Globus pallidus (tissue), 1 donor: ENCODE results near the gene MIPOL1.
"Not testable (repeated sequence)": the region's sequence is repeated elsewhere in the genome, so short reads cannot be mapped to it uniquely, and the experiment has no call there.

ENCODE experiments used
- DNase-seq: peaks from one replicate; pipeline ENCODE4 v3.0.0-alpha.2; 2015; ENCODE audit warnings: low spot score

MIPOL1 gene

DNA sequence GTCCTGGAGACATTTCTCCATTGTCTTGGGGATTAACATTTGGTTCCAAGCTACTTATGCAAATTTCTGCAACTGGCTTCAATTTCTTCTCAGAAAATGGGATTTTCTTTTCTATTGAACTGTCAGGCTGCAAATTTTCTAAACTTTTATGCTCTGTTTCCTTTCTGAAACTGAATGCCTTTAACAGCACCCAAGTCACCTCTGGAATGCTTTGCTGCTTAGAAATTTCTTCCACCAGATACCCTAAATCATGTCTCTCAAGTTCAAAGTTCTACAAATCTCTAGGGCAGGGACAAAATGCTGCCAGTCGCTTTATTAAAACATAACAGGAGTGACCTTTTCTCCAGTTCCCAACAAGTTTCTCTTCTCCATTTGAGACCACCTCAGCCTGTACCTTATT, 264.7 kb downstream of the MIPOL1 start:
- DNase-seq = not testable (repeated sequence)

DNA sequence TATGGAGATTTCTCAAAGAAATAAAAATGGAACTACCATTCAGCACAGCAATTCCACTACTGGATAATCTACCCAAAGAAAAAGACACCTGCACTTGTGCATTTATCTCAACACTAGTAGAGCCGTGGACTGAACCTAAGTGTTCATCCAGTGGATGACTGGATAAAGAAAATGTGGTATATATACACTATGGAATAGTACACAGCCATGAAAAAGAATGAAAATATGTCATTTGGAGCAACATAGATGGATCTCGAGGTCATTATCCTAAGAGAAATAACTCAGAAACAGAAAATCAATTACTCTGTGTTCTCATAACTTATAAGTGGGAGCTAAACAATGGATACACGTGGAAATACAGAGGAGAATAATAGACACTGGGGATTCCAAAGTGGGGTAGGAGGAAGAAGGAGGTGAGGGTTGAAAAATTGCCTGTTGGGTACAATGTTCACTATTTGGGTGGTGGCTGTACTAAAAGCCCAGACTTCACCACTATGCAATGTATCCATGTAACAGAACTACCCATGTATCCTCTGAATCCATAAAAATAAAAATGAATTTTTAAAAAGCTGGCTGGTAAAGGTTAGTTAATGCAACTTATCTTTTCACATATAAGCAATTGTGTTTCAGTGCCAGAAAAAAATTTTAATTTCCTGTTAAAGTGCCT, 266.6 kb downstream of the MIPOL1 start:
- DNase-seq = no peak

DNA sequence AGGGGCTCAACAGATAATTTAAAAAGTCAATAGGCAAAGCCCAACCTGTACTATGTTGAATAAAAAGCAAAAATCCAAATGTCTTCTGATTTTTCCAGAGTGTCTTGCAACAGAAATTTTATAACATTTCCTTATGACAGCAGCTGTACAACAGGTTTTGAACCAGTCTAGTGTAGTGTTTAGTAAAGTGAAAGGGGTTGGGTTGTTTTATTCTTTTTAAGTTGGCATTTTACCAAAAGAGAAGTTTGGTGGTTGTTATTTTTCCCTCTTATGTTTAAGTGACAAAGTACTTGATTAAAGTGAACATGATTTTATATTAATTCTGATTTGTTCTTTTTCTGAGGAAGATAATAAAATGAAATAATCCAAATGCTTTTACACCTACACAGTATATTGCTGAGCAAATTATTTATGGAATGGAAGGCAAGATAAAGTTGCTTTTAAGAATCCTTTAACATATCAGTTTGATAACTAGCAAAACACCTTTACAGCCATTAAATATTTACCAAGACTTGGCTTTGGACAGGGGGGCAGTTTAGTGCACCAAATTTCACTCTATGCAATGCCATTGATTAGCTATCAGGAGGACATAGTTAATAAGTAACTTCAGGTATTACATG, 268.4 kb downstream of the MIPOL1 start:
- no peak for DNase-seq

DNA sequence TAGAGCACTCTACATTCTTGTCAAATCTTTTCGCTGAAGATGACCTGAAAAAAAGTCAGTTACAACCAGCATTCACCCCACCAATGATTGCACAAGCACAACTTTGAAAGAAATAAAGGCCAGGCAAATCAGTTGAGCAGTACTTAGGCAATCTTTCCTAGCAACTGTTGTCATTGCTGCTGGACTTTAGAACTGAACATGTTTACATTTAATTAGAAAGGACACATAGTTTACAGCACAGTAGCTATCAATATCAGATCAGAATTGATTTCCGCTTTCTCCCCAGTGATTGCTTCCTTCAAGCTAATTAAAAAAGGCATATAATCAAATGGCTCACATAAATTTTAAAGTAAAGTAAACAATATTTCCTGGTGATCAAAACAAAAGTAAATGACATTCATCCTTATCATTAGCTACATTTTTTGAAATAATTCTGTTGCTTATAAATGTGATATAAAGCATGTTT, 268.9 kb downstream of the MIPOL1 start:
- no peak for DNase-seq

DNA sequence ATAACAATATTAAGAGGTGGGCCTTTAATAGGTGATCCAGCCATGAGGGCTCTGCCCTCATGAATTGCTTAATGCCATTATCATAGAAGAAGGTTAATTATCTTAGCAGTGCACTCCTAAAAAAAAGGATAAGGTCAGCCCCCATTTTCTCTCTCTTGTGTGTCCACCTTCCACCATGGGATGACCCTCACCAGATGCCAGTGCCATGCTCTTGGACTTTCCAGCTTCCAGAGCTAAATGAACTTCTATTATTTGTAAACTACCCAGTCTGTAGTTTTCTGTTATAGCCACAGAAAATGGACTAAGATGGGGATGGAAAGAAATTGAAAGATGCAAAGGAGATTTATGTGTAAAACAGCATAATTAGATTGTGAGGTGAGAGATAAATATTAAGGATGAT, 271.9 kb downstream of the MIPOL1 start:
- DNase-seq = no peak

DNA sequence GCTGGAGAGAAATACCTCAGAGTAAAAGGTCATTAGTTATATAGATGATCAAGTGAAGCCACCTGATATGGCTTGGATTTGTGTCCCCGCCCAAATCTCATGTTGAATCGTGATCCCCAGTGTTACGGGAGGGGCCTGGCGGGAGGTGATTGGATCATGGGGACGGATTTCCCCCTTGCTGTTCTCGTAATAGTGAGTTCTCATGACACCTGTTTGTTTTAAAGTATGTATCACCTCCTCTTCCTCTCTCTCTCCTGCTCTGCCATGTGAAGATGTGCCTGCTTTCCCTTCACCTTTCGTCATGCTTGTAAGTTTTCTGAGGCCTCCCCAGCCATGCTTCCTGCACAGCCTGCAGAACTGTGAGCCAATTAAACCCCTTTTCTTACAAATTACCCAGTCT, 272.5 kb downstream of the MIPOL1 start:
- no peak for DNase-seq

DNA sequence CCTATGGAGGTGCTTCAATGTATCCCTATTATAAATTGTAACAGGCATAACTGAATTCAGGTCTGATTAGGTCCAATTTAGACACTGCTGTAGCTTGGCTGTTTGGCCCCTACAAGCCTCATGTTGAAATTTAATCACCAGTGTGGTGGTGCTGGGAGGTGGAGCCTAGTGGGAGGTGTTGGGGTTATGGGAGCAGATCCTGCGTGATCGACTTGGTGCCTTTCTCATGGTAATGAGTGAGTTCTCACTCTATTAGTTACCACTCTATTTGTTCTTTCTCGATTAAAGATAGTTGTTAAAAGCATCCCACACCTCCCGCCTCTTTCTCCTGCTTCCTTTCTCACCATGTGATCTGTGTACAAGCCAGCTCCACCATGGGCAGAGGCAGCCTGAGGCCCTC, 275.2 kb downstream of the MIPOL1 start:
- no peak for DNase-seq

DNA sequence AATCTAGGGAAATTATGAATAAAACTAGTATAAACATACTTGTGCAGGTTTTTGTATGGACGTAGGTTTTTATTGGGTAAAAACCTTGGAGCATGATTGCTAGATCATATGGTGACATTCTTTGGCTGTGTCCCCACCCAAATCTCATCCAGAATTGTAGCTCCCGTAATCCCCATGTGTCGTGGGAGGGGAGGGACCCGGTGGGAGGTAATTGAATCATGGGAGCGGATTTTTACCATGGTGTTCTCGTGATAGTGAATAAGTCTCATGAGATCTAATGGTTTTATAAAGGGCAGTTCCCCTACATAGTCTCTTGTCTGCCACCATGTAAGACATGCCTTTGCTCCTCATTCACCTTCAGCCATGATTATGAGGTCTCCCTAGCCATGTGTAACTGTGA, 276.5 kb downstream of the MIPOL1 start:
- DNase-seq = no peak

DNA sequence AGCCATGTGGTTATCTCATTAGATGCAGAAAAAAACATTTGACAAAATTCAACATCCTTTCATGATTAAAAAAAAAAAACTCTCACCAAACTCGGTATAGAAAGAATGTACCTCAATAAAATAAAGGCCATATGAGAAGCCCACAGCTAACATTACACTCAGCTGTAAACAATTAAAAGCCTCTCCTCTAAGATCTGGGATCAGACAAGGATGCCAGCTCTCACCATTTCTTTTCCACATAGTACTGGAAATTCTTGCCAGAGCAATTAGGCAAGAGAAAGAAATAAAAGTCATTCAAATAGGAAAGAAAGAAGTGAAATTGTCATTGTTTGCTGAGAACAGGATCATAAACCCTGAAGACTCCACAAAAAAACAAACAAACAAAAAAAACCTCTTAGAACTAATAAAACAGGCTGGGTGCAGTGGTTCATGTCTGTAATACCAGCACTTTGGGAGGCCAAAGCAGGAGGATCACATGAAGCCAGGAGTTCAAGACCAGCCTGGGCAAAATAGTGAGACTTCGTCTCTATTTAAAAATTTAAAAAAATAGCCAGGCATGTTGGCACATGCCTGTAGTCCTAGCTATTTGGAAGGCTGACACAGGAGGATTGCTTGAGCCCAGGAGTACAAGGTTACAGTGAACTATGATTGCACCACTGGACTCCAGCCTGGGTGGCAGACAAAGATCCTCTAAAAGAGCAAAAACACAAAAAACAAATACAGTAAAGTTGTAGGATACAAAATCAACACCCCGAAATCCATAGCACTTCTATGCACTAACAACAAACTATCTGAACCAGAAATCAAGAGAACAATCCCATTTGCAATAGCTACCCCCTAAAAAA, 282.9 kb downstream of the MIPOL1 start:
- no peak for DNase-seq

DNA sequence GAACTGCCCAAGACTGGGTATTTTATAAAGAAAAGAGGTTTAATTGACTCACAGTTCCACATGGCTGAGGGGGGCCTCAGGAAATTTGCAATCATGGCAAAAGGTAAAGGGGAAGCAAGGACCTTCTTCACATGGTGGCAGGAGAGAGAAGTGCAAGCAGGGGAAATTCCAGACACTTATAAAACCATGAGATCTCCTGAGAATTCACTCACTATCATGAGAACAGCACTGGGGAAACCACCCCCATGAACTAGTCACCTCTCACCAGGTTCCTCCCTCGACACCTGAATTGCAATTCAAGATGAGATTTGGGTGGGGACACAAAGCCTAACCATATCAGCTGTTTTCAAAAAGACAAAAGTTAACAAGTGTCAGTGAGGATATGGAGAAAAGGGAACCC, 284.7 kb downstream of the MIPOL1 start:
- DNase-seq = no peak

DNA sequence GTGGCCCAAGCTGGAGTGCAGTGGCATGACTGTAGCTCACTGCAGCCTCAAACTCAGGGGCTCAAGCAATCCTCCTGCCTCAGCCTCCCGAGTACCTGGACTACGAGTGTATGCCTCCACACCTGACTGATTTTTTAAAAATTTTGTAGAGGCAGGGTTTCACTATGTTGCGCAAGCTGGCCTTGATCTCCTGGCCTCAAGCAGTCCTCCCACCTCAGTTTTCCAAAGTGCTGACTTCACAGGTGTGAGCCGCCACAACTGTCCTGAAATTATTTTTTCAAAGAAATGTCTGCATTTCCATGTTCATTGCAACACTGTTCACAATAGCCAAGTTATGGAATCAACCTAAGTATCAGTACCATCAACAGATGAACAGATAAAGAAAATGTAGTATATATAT, 285.9 kb downstream of the MIPOL1 start:
- DNase-seq = no peak

DNA sequence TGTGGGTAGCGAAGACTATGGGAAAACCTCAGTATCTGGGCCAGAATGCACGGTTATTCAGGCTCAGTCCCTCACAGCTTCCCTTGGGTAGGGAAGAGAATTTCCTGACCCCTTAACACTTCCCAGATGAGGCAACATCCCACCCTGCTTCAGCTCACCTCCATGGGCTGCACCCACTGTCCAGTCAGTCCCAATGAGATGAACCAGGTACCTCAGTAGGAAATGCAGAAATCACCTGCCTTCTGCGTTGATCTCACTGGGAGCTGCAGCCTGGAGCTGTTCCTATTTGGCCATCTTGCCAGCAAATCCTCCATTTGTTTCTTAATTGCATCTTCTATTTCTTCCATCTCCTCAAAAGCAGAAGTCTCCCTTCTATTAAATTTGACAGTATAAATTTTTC, 292.9 kb downstream of the MIPOL1 start:
- no peak for DNase-seq

DNA sequence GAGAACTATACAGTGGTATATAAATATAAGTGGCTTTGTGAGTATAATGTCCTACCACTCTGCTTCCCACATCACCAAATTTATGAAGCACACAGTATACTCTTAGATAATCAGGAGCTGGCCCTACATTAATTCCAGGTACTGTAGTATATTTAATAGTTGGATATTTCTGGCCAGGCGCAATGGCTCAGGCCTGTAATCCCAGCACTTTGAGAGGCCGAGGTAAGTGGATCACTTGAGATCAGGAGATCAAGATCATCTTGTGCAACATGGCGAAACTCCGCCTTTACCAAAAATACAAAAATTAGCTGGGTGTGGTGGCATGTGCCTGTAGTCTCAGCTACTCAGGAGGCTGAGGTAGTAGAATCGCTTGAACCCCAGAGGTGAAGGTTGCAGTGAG, 293.3 kb downstream of the MIPOL1 start:
- DNase-seq = no peak

DNA sequence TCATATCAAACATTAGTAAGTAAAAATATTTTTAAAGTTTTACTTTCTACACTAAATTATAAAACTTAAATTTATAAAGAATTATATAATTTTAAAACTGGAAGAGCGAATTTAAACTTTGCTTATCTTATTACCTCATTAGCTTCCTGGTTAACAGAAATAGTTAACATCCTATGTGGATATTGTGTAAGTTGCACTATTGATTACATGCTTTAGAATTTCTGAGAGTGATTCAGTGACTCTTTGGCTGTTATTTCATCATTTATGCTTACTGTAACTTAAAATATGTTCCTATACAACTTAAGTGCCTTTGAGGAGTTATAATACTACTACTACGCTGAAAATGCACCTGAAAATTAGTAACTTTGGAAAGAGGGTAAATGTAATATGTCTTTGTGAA, 295.9 kb downstream of the MIPOL1 start:
- no peak for DNase-seq

DNA sequence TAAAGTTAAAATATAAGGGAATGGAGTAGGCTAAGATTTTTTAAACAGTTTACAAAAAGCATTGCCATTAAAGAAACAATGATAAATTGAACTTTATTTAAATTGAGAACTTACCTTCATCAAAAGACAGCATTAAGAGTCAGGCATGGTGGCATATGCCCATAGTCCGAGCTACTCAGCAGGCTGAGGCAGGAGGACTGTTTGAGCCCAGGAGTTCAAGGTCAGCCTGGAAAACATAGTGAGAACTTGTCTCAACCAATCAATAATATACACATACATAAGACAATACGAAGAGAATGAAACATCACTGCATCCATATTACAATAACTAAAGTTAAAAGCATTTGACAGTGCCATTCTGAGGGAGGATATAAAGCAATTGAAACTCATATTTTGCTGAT, 299.7 kb downstream of the MIPOL1 start:
- DNase-seq = no peak

DNA sequence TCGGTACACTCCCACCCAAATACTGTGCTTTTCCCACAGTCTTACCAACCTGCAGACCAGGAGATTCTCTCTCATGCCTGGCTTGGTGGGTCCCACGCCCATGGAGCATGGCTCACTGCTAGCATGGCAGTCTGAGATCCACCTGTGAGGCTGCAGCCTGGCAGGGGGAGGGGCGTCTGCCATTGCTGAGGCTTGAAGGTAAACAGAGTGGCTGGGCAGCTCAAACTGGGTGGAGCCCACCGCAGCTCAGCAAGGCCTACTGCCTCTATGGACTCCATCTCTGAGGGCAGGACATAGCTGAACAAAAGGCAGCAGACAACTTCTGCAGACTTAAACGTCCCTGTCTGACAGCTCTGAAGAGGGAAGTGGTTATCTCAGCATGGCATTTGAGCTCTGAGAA, 304.1 kb downstream of the MIPOL1 start:
- no peak for DNase-seq

DNA sequence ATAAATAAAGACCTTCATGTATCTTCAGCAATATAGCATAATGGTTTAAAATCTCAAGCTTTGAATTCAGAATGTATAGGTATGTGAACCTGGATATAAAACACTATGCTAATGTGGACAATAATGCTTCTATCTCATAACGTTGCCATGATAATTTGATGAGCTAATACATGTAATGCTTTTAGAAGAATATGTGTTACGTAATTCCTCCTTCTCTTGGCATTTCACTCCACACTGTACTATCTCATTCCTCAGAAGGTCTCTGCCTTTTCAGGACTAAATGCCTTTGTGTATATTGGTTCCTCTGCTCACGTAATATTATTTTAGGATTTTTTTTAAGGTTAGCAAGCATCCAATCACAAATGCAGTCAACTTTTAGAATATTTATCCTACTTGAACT, 310.8 kb downstream of the MIPOL1 start:
- no peak for DNase-seq

DNA sequence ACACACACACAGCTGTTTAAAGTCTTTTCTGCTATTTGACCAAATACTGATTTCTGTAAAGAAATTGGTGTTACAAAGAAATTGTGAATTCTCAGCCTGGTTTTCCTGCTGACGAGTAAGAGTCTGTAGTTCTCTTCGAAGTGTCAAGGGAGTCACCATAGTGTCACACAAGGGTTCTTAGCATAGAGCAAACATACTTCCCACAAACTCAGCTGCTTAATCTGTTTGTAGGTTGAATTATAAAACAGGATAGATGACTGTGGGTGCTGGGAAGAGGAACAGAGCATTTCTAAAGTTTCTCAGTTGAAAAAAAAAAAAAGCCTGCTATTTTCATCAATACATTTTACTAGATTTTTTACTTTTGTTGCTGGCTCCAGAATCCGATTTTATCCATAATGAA, 314.4 kb downstream of the MIPOL1 start:
- DNase-seq = no peak

DNA sequence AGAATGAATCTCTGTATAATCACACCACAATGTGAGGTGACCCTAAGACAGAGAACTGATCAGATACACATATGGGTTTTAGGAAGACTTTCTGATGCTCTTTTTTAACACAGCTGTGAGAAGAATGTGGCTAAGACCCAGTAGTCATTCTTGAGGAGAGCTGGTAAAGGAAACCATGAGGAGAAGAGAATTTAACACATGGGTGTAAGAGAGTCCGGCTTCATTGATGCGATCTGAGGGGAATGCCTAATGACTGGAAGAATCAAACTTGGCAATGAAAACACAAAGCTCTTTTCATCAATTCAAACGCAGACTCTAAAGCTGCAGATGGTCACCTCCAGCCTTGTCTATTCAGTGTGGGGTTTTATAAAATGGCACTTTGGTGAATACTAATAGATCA, 318.0 kb downstream of the MIPOL1 start:
- peak; percentile 26 for DNase-seq

DNA sequence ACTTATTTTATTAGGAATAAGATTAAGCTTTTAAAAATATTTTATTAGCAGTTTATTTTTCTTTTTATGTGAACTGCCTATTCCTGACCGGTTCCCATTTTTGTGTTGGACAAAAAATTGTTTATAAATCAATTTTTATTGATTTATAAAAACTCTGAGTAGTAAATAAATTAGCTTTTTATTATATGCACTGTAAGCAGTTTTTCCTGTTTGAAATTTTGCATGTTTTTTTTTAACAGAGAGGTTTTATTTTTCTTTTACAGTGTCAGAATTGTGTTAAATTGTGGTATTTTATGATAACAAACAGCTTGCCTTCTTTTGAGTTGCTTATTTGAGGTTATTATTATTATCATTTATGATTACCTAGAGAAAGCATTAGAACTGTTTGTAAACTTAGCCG, 329.3 kb downstream of the MIPOL1 start:
- DNase-seq = no peak

DNA sequence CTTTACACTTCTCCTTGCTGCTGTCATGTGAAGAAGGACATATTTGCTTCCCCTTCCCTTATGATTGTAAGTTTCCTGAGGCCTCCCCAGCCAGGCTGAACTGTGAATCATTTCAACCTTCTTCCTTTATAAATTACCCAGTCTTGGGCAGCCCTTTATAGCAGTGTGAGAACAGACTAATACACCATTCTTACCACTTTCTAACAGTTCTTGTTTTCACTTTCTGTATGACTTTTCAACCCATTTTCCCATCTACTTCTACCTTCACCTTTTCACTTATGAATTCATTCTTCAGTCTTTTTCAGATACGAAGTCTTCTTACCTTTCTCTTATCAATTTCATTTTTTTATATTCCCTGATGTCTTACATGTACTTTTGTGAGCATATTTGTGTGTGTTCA, 342.3 kb downstream of the MIPOL1 start:
- DNase-seq = no peak

DNA sequence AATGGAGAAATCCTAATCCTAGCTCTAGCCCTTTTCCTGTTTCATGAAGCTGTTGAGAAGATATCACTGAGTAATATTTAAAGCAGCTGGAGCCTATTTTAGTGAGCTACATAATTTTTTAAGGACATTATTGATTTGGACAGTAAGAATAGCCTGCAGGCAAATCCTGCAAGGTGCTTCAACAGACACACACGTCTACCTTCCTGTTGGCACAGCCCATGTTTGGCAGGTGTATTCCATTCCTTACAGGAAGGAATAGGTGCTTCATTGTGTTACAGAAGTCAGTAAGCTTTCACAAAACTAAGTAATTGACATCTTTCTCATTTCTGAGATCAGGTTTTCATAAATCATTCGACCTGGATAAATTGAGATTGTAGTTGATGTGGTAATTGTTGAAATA, 346.7 kb downstream of the MIPOL1 start:
- DNase-seq = no peak

DNA sequence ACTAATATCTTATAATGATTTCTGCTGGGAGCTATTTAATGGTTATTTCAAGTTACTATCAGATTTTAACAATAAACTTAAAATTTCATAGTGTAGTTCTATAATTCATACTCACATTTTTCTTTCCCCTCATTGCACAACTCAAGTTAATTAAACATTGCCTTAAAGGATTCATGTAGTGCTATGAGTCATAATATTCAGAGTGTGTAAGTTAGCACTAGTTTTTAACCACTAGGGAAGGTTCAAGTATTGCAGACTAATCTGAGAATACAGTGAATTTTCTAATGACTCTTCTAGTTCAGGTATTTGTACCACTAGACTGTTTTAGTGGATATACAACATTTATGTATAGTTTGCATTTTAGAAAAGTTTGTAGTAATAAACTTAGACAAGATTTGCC, 347.4 kb downstream of the MIPOL1 start:
- DNase-seq = no peak
